Pancreas (tissue), 10 donors: ENCODE data around the gene IL36G. TPM values are rescaled to one million over a fixed set of nuclear protein-coding genes. Genes with fewer than 3 reads are reported as not detected.

Source experiments
- ATAC-seq, 4 donors: fragments of 200-7000 bp; cut with Tn5 transposase; one replicate each; pipeline versions ENCODE4 v1.8.0 to v1.9.1; 2020; ENCODE audit warnings: mild to moderate bottlenecking in 4 of 4, moderate library complexity in 4 of 4
- DNase-seq, 6 donors: peaks; one replicate each; pipeline ENCODE4 v3.0.0-alpha.2; 2020
- FAIRE-seq: peaks from 2 replicates; lab custom pipeline; 2012; peaks lifted over from hg19 to GRCh38; lab: Jason Lieb, UNC
- H3K27ac ChIP-seq, 4 donors: fragments of 200-600 bp; sonication (generic); 1 replicate in 3 of 4; 2 replicates in 1 of 4; pipeline versions ENCODE4 v1.5.0 to v1.8.0; 2020
- H3K27me3 ChIP-seq, 4 donors: fragments of 200-600 bp; one replicate each; pipeline ENCODE4 v1.8.0; 2021
- H3K36me3 ChIP-seq, 3 donors: fragments of 200-600 bp; sonication (generic) in 1 of 3; one replicate each; pipeline versions ENCODE4 v1.5.0 to v1.8.0; 2020 to 2021
- H3K4me1 ChIP-seq, 3 donors: fragments of 200-600 bp; one replicate each; pipeline ENCODE4 v1.8.0; 2021
- H3K4me3 ChIP-seq, 4 donors: fragments of 200-600 bp; sonication (generic) in 2 of 4; one replicate each; pipeline versions ENCODE4 v1.5.0 to v1.8.0; 2020 to 2021
- H3K9me3 ChIP-seq, 4 donors: fragments of 200-600 bp; one replicate each; pipeline ENCODE4 v1.8.0; 2021
- WGBS, 2 donors: extraction: QIAGEN DNeasy Blood & Tissue Kit; methylation state at CpG; one replicate each; pipeline ENCODE4 v1.1.7; 2013; 5-methylcytosine and 5-hydroxymethylcytosine counted together
- intact Hi-C, 3 donors: fragments of 100-400 bp; cut with DNase I; formaldehyde crosslinking; loops; one replicate each; pipeline versions ENCODE4 v1.11.1 to v1.14.2; 2022
- polyA plus RNA-seq, 2 donors: library from polyadenylated mRNA; stranded (reverse); fragments of 200-250 nt; gene quantifications; one replicate each; pipeline ENCODE4 v1.2.3, GENCODE V29; 2013
- total RNA-seq, 6 donors: library from RNA; stranded (reverse); fragmentation: NEBNext Ultra II Directional in 4 of 6; extraction: Animal tissue kit (Norgen Biotek cat#: 25700) in 4 of 6; gene quantifications; one replicate each; pipeline versions ENCODE4 v1.2.1 to v1.2.4, GENCODE V29; 2021 to 2023
- TF ChIP-seq, protein P1 (sequence below), 4 donors: fragments of 200-600 bp; sonication (generic) in 3 of 4; IDR thresholded peaks; one replicate each; pipeline versions ENCODE4 v1.5.0 to v1.8.0; 2021; ENCODE audit warnings: antibody characterized with exemption in 4 of 4
- donor health status: healthy with polysubstance abuse.
- donor health status: DM: no; HTN: no; CAD: no; lungs with moderate emphysema.
- donor health status: DM: no; HTN: no; CAD: no.
- donor health status: control.
- donor health status: control.
- donor health status: Bipolar disorder and iron deficiency.
- donor health status: DM: yes; HTN: yes; CAD: no.
- donor health status: DM: no; HTN: no; CAD: no.
- donor health status: DM: no; HTN: no; CAD: no.
- donor health status: DM: yes; HTN: yes; CAD: no.

The IL36G gene
- total and polyA plus RNA-seq, 8 donors, result not detected

DNA sequence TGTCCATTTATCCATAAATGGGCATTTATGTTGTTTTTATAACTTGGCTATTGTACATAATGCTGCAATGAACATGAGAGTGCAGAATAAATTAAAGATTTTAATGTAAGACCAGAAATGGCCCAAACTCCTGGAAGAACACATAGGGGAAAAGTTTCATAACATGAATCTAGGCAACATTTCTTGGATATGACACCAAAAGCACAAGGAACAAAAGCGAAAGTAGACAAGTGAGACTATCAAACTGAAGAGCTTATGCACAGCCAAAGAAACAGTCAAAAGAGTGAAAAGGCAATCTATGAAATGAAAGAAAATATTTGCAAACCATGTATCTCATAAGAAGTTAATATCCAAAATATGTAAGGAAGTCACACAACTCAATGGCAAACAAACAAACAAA lies 33.3 kb downstream of the IL36G start:
- ATAC-seq (no peak), DNase-seq (no peak), FAIRE-seq (no peak)
- Histone ChIP-seq H3K9me3 (no peaks in the 10 kb centered on the region), H3K27ac (no peak overlapping the region), H3K4me1 (no peaks in the 10 kb centered on the region), H3K36me3 (no peaks in the 10 kb centered on the region), H3K27me3 (no peaks in the 10 kb centered on the region), H3K4me3 (no peak overlapping the region)
- intact Hi-C loops, result no loop called here
- TF ChIP-seq, protein P1, sequence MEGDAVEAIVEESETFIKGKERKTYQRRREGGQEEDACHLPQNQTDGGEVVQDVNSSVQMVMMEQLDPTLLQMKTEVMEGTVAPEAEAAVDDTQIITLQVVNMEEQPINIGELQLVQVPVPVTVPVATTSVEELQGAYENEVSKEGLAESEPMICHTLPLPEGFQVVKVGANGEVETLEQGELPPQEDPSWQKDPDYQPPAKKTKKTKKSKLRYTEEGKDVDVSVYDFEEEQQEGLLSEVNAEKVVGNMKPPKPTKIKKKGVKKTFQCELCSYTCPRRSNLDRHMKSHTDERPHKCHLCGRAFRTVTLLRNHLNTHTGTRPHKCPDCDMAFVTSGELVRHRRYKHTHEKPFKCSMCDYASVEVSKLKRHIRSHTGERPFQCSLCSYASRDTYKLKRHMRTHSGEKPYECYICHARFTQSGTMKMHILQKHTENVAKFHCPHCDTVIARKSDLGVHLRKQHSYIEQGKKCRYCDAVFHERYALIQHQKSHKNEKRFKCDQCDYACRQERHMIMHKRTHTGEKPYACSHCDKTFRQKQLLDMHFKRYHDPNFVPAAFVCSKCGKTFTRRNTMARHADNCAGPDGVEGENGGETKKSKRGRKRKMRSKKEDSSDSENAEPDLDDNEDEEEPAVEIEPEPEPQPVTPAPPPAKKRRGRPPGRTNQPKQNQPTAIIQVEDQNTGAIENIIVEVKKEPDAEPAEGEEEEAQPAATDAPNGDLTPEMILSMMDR (IDR thresholded peaks at IDR 0.05), result no peak
- WGBS, 2 donors, result 94 to 95% methylated on average over 1 of the region's 1 CpG

DNA sequence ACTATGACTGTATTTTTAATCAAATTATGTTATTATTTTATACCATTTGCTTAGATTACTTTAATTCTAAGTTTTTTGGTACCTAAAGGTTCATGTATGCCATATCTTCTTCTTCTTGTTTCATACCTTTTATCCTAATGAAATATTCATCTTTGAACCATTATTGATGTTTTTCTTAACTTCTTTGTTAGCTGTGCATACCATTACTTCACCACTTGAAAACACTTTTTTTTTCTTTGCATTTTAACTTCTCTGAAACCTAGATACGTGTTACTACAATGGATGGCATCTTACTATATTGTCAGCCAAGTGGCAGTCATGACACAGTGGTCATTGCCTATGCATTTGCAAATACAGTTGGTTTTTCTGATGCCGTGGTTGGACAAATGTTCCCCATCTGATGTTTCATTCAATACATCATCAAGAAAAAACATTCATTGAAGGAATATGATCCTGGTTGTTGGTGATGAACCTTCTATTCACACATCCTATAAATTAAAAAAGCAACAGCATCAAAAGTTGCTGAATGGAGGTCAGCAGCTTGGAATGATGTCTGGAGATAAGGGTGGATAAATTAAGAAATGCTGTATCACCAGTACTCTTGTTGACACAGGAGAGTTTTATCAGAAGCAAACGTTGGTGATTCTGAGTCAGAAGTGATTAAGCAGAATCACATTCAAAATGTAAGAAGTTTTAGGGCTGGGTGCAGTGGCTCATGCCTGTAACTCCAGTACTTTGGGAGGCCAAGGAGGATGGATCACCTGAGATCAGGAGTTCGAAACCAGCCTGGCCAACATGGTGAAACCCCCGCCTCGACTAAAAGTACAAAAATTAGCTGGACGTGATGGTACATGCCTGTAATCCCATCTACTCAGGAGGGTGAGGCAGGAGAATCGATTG lies 34.9 kb downstream of the IL36G start:
- FAIRE-seq, result no peak
- no peaks in the 10 kb centered on the region for H3K36me3 ChIP-seq
- H3K4me3 ChIP-seq, result no peak overlapping the region
- intact Hi-C loops, result no loop called here
- H3K4me1 ChIP-seq, result no peaks in the 10 kb centered on the region
- no peak overlapping the region for H3K27ac ChIP-seq
- WGBS, 2 donors, result 60 to 72% methylated on average over 8 of the region's 8 CpGs
- TF ChIP-seq, protein P1 (IDR thresholded peaks at IDR 0.05), result no peak
- DNase-seq, result no peak
- no peaks in the 10 kb centered on the region for H3K9me3 ChIP-seq
- no peaks in the 10 kb centered on the region for H3K27me3 ChIP-seq
- peak in 2 of 4 donors; percentile 40 to 61 for ATAC-seq

DNA sequence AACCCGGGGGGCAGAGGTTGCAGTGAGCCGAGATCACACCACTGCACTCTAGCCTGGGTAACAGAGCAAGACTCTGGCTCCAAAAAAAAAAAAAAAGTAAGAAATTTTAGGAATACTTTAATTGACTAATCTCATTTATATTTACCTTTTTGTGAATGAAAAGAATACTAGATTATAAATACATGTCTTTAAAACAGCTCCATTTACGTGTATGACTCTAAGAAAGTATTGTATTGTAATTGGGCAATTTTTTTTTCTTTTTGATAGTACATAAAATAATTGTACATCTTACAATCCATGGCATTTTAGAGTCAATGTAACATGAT lies 35.5 kb downstream of the IL36G start:
- Histone ChIP-seq H3K36me3 (no peaks in the 10 kb centered on the region), H3K4me3 (no peak overlapping the region), H3K9me3 (no peaks in the 10 kb centered on the region), H3K4me1 (no peaks in the 10 kb centered on the region), H3K27ac (no peak overlapping the region), H3K27me3 (no peaks in the 10 kb centered on the region)
- ATAC-seq, result no peak
- WGBS, 2 donors, result 63 to 77% methylated on average over 3 of the region's 3 CpGs
- intact Hi-C loops, result no loop called here
- TF ChIP-seq, protein P1 (IDR thresholded peaks at IDR 0.05), result no peak
- no peak for FAIRE-seq
- DNase-seq, result no peak

DNA sequence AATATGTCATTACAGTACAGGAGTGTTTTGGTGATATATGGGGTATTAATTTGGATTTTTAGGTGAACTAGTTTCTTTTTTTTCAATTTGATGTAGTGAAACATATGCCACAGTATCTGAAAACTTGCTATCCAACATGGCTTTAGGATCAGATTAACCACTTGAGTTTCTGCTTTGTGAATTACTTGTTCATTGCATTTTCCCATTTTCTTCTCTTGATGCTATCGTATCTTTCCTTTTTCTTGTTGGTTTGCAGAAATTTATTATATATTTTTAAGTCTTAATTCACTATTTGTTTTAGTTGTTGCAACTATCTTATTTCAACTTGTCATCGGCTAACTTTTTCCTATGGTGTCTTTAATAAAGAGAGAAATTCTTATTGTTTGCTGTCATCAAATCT lies 36.3 kb downstream of the IL36G start:
- intact Hi-C loops, result no loop called here
- no peak overlapping the region for H3K27ac ChIP-seq
- DNase-seq (no peak), FAIRE-seq (no peak), ATAC-seq (no peak)
- H3K9me3 ChIP-seq, result no peaks in the 10 kb centered on the region
- H3K4me1 ChIP-seq, result no peaks in the 10 kb centered on the region
- H3K36me3 ChIP-seq, result no peaks in the 10 kb centered on the region
- TF ChIP-seq, protein P1 (IDR thresholded peaks at IDR 0.05), result no peak
- no peak overlapping the region for H3K4me3 ChIP-seq
- H3K27me3 ChIP-seq, result no peaks in the 10 kb centered on the region
- WGBS, 2 donors, result 90 to 97% methylated on average over 2 of the region's 2 CpGs

DNA sequence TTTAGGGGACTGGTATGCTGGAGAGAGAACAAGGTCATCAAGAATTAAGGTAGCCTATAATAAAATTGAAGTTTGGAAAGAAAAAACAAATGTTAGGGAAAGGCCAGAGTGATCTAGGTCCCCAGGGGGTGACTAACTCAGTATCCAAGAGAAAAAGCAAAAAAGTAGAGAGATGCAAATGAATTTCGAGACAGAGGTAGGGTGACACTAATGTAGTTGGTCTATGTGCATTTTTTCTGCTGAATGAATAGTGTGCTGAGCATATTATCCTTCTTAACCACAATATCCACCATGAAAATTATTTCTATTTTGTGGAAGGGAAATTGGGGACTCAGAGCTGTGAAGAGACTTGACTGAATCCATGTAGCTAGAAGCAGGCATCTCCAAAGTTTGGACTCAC lies 37.2 kb downstream of the IL36G start:
- no peaks in the 10 kb centered on the region for H3K9me3 ChIP-seq
- DNase-seq (no peak), ATAC-seq (no peak), FAIRE-seq (no peak)
- intact Hi-C loops, result no loop called here
- TF ChIP-seq, protein P1 (IDR thresholded peaks at IDR 0.05), result no peak
- H3K36me3 ChIP-seq, result no peaks in the 10 kb centered on the region
- H3K27me3 ChIP-seq, result no peaks in the 10 kb centered on the region
- no peaks in the 10 kb centered on the region for H3K4me1 ChIP-seq
- WGBS, 2 donors, result 49 to 68% methylated on average over 1 of the region's 1 CpG
- H3K27ac ChIP-seq, result no peak overlapping the region
- H3K4me3 ChIP-seq, result no peak overlapping the region
